AG08396 (cell line): ENCODE results near the gene IL1RAPL2.
"Not testable (repeated sequence)": the region's sequence is repeated elsewhere in the genome, so short reads cannot be mapped to it uniquely, and the experiment has no call there.

Experiments
- DNase-seq: peaks from one replicate; pipeline ENCODE4 v3.0.0; 2012; ENCODE audit warnings: low spot score, mixed read lengths

The IL1RAPL2 gene

DNA sequence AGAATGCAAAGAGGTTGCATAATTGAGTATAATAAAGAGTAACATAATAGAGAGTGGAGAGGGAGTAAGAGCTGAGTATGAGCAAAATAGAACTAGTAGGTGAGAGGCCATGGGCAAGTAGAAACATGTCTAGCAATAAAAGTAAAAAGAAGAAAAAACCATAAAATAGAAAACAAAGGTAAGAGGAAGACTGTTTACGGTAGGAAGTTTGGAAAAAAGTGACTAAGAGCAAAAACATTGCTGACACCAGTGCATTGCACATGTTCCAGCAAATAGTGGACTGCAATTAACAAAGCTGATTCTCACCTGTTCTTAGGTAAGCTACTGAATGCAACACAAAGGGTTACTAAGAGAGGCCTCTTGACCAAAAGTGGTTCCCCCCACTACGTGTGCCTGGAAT lies 451.6 kb downstream of the IL1RAPL2 start:
- no peak for DNase-seq

DNA sequence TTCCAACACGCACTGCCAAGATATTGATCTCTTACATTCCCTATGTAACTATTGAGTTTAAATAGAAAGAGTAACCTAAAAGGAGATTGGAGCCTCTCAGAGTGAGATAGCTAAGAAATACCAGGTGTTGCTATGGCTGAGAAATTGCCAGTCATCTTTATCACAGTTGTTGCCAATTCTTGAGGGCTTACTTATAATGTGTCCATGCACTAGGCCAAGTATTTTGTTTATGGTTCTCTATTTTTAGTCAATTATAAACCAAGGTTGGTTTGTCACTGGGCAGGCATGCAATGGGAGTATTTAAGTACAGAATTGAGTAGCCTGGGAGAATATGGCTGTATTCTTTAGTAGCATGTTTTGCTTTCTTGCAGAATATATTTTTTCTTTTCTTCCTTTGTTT lies 452.9 kb downstream of the IL1RAPL2 start:
- DNase-seq: no peak

DNA sequence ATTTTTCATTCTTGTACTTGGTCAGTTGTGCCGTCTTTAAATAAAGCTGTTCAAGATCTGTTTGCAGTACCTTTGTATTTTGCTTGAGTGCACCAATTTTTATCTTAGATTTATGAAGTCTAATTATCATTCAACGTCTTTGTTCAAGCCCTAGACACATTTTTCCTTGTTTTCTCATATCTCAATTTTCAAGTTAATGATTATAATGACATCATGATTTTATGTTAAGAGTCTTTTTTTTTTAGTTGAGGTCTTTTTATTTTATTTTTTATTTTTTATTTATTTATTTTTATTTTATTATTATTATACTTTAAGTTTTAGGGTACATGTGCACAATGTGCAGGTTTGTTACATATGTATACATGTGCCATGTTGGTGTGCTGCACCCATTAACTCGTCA lies 463.0 kb downstream of the IL1RAPL2 start:
- not testable (repeated sequence) for DNase-seq

DNA sequence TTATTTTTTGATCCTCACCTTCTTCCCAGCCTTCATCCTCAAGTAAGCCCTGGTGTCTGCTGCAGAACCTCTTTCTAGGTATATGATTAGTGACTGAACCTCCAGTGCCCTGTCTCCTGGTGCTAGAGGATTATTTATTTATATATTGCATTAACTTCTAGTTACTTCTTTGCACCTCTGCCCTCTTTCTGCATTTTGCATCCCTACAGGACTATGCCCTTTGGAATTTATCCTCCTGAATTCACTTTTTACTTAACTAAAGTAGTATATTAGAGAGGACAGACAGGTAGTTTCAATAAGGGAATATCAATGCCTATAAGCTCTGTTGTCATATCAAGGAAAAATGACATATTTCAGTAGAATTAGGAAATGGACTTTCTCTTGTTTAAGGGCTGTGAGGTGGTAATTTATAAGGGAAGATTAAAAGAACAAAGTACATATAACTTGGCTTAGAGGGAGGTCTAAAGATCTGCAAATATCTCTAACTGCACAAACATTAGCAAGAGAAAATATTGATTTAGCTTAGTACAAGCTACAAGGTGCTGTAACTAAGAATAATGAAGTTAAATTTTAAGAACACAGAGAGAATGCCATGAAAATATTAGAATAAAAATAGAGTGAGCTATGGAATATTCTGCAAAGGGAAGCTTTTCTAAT lies 472.8 kb downstream of the IL1RAPL2 start:
- no peak for DNase-seq

DNA sequence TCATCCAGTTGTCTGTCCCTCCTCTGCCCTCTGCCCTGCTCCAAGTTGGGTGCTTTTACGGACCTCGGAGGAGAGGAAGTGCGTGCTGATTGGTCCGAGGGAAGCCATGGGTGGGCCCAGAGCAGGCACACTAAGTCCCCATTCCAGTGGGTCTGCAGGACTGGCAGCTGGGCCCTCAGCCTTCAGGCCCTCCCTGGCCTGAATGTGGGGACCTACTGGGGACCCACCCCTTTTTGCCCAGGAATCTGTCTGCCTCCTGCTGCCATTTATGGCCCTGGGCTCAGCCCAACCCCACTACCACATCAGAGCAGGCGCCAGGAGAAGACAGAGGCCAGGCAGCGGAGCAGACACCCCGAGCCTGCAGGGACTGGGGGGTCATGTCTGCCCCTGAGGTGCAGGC lies 484.9 kb downstream of the IL1RAPL2 start:
- no peak for DNase-seq

DNA sequence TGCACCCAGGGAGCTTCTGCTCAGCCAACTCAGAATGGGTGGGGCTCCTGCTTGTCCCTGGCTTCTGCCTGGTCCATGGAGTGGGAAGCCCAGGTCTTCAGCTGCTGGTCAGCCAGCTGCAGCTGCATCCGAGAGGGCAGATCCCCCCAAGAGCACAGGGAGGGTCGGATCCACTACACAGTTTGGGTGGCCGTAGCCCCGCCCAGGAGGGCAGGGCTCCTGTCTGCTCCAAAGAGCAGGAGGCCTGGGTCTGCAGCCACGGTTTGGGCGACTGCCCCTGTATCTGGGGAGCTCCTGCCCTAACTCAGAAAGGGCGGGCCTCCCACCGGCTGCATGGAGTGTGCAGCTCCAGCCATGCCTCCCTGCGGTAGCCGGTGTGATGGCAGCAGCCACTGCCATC lies 485.4 kb downstream of the IL1RAPL2 start:
- no peak for DNase-seq

DNA sequence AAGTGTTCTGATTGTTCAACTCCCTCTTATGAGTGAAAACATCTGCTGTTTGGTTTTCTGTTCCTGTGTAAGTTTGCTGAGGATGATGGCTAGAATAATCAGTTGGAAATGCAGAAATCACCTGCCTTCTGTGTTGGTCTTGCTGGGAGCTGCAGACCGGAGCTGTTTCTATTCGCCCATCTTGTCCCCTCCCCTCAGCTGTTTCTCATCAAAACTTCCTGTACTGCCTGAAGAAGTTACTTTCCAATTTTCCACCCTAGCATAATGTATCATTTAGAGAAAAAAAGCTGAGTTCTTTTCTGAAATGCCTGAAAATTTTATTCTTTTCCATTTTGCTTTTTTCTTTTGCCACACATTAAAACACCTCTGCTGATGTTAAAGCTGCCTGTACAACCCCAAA lies 486.9 kb downstream of the IL1RAPL2 start:
- no peak for DNase-seq

DNA sequence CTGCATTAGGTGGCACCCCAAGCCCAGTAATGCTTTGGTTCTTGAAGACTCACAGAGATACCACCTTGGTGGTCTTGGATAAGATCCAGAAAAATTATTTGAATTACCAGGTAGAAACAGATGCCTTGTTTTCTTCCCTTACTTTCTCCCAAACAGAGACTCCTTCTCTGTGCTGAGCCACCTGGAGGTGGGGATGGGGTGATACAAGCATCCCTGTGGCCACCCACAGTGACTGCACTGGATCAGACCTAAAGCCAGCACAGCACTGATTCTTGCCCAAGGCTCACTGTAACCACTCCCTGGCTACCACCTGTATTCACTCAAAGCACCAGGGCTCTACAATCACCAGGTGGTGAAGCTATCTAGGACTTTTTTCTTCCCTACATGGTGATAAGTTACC lies 497.7 kb downstream of the IL1RAPL2 start:
- no peak for DNase-seq

DNA sequence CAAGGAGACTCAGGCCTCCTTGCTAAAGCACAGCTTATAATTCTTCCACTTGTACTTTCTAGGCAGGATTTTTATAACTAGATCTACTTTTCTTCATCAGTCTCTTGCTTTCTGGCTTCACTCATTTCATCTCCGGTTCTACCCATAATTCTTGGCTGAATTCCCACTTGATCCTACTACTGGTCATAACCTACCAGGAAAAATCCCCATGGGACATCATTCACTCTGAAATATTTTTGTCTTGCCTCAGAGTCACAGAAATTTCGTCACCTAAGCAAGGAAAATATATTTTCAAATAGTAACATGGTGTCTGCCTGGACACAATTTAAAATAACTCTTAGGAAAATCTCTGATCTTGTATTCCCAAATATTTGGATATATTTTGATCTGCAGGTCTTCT lies 532.2 kb downstream of the IL1RAPL2 start:
- DNase-seq: no peak

DNA sequence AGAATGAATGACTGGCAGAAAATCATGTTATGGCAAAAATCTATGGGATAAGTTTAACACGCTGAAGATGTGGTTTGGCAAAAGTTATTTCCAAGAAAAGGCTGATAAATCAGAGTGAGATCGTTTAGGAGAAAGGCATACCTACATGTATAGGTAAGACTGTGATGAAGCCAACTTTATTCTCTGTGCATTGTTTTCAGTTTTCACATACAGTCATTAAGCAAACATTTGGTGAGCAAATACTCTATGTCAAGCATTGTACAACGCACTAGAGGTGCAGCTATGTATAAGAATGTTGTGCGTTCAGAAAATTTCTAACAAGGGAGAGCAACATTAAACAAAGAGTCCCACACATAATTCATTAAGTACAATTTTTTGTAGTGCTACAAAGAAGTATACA lies 532.8 kb downstream of the IL1RAPL2 start:
- DNase-seq: no peak

DNA sequence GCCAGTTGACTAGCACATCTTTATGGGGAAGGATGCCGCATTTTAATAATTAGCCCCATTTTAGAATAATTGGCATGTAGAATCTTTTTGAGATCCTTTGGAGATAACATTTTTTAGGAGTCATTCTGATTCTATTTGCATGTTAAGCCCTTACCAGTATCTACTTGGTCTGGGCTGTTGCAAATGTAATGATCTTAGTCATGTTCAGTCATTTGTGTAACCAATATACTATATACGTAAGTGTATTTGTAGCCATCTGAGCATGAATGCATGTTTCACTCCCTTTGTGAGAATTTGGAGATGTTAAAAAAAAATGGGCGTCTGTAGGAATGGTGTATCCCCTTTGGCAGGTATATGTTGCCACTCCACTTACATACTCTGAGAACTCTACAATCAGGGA lies 535.4 kb downstream of the IL1RAPL2 start:
- no peak for DNase-seq

DNA sequence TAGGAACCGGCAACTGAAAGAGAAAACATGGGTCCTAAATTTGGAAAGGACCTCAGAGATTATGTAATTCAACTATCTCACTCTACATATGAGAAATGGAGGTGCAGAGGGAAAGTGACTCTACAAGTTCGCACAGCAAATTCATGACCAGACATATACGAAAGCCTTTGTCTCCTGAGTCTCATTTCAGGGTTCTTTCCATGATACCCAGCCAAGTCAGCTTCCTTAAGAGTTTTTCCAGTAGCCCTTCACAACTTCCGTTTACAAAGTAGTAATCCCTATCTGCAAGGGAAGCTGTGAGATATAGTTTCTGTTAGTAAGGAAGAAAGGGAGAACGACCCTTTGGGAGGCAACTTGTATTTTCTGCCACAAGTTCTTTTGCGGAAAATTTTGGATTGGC lies 543.9 kb downstream of the IL1RAPL2 start:
- no peak for DNase-seq

DNA sequence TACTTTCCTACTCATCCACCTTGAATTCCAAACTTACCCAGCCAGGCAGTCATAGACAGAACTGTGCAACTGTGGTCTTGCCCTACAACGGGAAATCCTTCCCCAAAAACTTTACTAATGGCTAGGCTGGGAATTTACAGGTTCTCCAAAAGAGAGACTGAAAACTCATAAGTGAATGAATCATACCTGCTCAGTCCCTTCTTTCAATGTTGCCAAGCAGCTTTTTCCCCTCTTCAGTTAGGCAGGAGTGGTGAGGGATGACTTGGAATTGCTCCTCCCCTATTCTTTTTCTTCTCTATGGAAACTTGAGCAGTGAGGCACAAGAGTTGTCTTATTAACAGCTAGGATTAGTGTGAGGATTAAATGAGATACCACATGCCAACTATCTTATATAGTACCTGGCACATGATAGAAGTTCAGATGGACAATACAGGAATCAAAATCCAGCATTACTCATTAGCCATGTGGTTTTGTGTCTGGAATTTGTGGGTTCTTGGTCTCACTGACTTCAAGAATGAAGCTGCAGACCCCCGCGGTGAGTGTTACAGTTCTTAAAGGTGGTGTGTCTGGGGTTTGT lies 548.6 kb downstream of the IL1RAPL2 start:
- DNase-seq: no peak

DNA sequence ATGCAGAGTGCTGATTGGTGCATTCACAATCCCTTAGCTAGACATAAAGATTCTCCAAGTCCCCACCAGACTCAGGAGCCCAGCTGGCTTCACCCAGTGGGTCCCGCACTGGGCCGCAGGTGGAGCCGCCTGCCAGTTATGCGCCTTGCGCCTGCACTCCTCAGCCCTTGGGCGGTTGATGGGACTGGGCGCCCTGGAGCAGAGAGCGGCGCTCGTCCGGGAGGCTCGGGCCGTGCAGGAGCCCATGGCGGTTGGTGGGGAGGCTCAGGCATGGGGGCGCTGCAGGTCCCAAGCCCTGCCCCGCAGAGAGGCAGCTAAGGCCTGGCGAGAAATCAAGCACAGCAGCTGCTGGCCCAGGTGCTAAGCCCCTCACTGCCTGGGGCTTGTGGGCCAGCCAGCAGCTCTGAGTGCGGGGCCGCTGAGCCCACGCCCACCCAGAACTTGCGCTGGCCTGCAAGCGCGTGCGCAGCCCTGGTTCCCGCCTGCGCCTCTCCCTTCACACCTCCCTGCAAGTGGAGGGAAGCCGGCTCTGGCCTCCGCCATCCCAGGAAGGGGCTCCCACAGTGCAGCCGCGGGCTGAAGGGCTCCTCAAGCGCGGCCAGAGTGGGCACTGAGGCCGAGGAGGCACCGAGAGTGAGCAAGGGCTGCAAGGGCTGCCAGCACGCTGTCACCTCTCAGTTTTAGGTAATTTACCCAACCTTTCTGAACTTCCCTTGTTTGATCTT lies 549.8 kb downstream of the IL1RAPL2 start:
- DNase-seq: not testable (repeated sequence)

DNA sequence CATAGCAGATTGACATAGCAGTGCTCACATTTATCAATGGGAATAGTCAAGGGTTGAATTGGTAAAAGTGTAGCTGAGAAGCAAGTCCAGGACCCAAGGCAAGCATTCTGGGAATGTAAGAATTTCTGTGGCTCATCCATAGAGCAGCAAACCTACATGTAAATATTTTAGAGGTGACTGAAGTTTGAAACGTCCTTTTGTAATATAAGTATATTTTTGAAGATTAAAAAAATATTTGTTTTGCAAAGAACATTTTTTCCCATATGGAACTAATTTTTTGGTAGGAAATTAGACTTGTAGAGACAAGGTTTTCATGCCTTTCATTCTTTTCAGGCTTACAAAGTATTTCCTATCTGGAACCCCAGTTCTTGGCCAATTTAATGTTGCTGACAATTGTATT lies 550.5 kb downstream of the IL1RAPL2 start:
- no peak for DNase-seq

DNA sequence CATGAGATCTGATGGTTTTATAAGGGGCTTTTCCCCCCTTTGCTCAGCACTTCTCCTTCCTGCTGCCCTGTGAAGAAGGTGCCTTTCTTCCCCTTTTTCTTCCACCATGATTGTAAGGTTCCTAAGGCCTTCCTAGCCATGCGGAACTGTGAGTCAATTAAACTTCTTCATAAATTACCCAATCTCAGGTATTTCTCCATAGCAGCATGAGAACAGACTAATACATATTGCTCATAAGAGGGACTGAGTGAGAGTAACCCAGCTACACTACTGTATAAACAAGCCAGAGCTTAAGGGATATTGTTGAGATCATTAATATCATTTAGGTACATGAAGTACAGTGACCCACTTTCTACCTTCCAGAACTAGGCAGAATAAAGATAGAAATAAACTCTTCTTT lies 551.6 kb downstream of the IL1RAPL2 start:
- no peak for DNase-seq

DNA sequence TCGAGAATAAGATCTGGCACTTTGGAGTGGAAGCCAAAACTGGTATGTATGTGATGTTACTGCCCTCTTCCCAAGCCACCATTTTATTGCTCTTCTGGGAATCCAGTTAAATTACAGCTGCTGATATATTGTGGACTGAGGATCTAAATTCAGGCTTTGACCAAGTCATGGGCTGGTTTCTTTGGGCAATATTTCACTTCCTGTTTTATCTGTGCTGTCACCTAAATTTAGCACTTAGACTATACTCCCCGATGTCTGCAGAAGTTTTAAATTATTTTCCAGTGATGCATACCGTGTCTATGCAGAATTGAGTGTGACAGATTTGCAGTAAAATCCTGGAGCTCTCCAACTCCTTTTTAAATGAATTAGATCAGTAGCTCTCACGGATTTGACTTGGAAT lies 554.5 kb downstream of the IL1RAPL2 start:
- no peak for DNase-seq

DNA sequence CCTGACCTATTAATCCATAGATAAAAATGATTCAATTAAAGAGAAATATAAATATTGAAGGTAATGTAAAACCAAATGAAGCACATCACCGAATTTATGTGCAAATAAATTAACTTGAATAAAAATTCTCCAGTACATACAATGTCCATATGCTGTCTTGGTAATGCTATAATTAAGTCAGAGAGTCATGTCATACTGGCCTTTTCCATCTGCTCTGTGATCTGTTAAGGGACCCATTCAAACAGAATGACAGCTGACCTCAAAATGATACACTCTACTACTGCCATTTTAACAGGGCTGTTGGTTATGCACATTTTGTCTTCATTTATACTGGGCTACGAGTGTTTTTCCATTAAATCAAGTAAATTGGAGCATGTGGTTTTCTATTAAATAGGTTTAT lies 555.2 kb downstream of the IL1RAPL2 start:
- no peak for DNase-seq

DNA sequence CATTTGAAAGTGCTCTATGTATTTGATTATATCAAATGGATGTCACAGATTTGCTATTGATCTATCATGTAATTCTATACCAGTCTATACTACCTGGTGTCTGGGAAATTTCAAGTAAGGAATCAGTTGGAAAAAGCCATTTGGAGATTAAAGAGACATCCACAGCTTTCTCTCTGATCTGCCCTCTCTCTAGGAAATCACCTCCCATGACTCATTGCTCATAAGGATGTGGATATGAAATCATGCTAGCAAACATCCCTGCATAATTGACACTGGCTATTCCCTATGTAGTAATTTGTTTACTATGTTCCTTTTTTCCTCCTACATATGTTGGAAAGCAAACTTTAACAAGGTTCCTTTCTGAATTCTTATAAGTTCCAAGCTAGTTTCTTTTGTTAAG lies 560.2 kb downstream of the IL1RAPL2 start:
- DNase-seq: no peak

DNA sequence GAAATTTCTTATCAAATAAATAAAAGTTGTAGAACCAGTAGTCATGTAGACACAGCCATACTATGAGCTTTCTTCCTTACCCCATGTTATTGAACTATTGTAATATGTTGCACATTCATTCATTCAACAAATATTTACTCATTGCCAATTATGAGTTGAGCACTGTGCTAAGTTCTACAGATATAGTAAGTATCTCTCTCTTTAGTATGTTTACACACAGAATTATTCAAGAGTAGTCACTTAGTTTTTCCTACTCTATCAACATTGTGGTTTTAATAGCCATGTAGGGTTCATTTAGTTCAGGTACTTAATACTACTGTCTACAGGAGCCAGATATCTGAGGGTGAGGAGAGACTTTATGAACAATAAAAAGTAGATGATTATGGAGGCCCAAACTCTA lies 568.3 kb downstream of the IL1RAPL2 start:
- no peak for DNase-seq

DNA sequence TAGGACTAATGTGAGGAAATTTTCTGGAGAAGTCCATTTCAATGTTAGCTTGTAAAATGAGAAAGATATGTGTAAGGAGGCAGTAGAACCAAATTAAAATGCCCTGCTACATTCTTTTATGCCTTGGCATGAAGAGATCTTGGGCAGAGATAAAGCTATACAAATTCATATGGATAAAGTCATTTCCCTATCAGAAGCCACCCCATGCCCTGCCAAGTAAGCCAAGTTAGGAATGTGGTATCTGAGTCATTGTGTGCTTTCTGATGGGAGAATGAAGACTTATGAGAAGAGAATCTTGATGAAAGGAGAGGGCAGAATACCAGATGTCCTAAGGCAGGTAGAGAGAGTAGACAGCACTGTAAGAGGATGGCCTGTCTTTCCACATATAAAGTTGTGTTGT lies 570.8 kb downstream of the IL1RAPL2 start:
- DNase-seq: no peak

DNA sequence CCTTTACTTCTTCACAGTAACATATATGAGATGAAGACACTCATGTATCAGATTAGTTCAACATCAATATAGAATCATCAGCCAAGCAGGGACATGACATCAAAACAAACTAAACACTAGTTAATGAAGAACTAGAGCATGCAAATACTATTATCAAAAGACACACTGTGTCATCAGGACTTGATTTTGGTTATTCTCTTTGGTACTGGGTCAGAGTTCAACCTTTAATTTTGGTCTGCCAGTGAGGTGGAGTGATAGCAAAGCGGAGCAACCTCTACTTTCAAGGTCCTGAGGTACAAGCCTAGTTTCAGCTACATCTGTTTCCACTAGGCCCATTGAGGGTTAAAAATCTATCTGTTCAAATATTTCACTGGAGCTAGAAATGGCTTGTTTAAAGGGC lies 584.0 kb downstream of the IL1RAPL2 start:
- DNase-seq: no peak

DNA sequence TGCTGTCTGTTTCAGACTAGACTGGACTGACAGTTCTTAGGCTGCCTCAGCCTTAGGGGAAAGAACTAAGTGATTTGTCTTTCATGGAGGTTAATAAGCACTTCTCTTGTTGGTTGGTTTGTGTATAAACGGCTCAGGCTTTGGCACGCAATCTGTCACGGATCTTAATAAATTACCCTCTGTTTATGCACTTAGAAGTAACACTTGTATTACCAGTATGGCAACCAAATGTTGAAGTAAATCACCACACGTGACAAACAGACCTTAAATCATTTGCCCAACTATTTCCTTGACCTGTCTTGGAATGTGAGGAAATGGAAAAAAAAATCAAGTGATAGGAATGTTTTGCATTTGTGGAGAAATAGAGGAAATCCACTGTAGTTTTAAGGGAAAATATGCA lies 584.6 kb downstream of the IL1RAPL2 start:
- DNase-seq: no peak

DNA sequence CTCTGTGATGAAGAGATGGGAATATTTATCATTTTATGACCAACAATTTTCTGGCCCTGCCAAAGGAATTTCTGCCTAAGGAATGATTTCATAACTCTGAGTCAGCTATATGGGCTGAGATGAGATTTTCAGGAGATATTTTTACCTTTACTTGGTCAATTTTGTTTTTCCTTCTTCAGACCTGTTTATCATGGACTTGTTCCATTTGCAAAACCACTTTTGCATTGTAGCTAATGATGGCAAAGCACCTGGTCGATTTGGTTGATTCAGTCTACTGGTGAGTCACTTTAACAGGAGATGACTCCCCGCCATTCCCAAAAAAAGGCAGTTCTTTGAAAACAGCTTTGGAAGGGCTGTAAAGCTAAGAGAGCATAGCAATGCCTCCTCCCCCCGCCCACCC lies 601.2 kb downstream of the IL1RAPL2 start:
- no peak for DNase-seq
